GM12878 (cell line): ENCODE data around the gene FIZ1. TPM values are rescaled to one million over a fixed set of nuclear protein-coding genes. Genes with fewer than 3 reads are reported as not detected.

Experiments used
- ATAC-seq: fragments of 200-7000 bp; cut with Tn5 transposase; 3 replicates; pipeline ENCODE4 v1.9.1; 2020; ENCODE audit warnings: mild to moderate bottlenecking, moderate library complexity
- BruUV-seq: library from RNA; stranded (reverse); fragments of 400-500 nt; replicated peaks from 2 replicates; lab custom pipeline; 2021; lab: Mats Ljungman, UMichigan
- CTCF ChIA-PET: fragments of 300-600 bp; sonication (Branson Sonifier 250); formaldehyde crosslinking; extraction: SDS; loops from one replicate; lab custom pipeline; 2021; ENCODE audit warnings: inconsistent platforms; lab: Yijun Ruan, JAX
- POLR2A ChIA-PET: fragments of 350-600 bp; formaldehyde crosslinking; extraction: SDS; loops from one replicate; lab custom pipeline; 2021; ENCODE audit warnings: inconsistent platforms; lab: Charles Lee
- RAD21 ChIA-PET: fragments of 300-600 bp; sonication (Branson Sonifier 250); formaldehyde crosslinking; loops from one replicate; lab custom pipeline; 2023; ENCODE audit warnings: antibody characterized with exemption; ENCODE audit not compliant: unreplicated experiment; lab: Charles Lee
- SMC1A ChIA-PET: fragments of 300-600 bp; sonication (Branson Sonifier 250); formaldehyde crosslinking; loops from one replicate; lab custom pipeline; 2023; ENCODE audit not compliant: unreplicated experiment, uncharacterized antibody; lab: Charles Lee
- DNase-seq: peaks from one replicate; pipeline ENCODE4 v3.0.0-alpha.2; 2011; ENCODE audit warnings: low read depth, low spot score
- FAIRE-seq: peaks from 3 replicates; lab custom pipeline; 2011; peaks lifted over from hg19 to GRCh38; lab: Jason Lieb, UNC
- H2AFZ ChIP-seq: 2 replicates; pipeline ENCODE4 v1.6.0; 2011; ENCODE audit warnings: low read depth, low read length, control low read depth; ENCODE audit not compliant: control insufficient read depth
- H3K27ac ChIP-seq: 2 replicates; pipeline ENCODE4 v1.5.1; 2011; ENCODE audit warnings: control low read depth; ENCODE audit not compliant: control insufficient read depth, insufficient read depth
- H3K27me3 ChIP-seq, 2 experiments: replicated peaks in 1 of 2; 2 replicates each; pipeline versions ENCODE4 v1.6.0 to v1.6.1; 2011; ENCODE audit warnings: low read length in 1 of 2; ENCODE audit not compliant: control insufficient read depth in 2 of 2, insufficient read depth in 2 of 2
- H3K36me3 ChIP-seq, 2 experiments: 2 replicates each; pipeline ENCODE4 v1.5.1; 2011; ENCODE audit warnings: low read length in 1 of 2; ENCODE audit not compliant: control insufficient read depth in 2 of 2, insufficient read depth in 2 of 2
- H3K4me1 ChIP-seq: 2 replicates; pipeline ENCODE4 v1.6.1; 2011; ENCODE audit warnings: mild to moderate bottlenecking, low read length, moderate library complexity, mixed read lengths; ENCODE audit not compliant: control insufficient read depth, insufficient read depth
- H3K4me2 ChIP-seq: 2 replicates; pipeline ENCODE4 v1.6.0; 2011; ENCODE audit warnings: control low read depth; ENCODE audit not compliant: control insufficient read depth, insufficient read depth
- H3K4me3 ChIP-seq: fragments of 200-600 bp; sonication (generic); 2 replicates; pipeline ENCODE4 v1.5.1; 2016
- H3K79me2 ChIP-seq: 2 replicates; pipeline ENCODE4 v1.6.0; 2011; ENCODE audit warnings: low read length; ENCODE audit not compliant: control insufficient read depth, insufficient read depth
- H3K9ac ChIP-seq: 2 replicates; pipeline ENCODE4 v1.8.0; 2011; ENCODE audit warnings: low read length, control low read depth, mixed read lengths; ENCODE audit not compliant: control insufficient read depth, insufficient read depth
- H3K9me3 ChIP-seq: replicated peaks from 3 replicates; pipeline ENCODE4 v1.5.1; 2011; ENCODE audit warnings: mild to moderate bottlenecking, low read length; ENCODE audit not compliant: control insufficient read depth, insufficient read depth
- H4K20me1 ChIP-seq: 2 replicates; pipeline ENCODE4 v1.6.0; 2011; ENCODE audit not compliant: control insufficient read depth, insufficient read depth
- BCL3 ChIP-seq: IDR thresholded peaks from 2 replicates; pipeline ENCODE4 v1.6.1; 2011; ENCODE audit warnings: borderline replicate concordance, low read depth, mild to moderate bottlenecking, moderate library complexity, low read length; ENCODE audit not compliant: insufficient read depth, poor library complexity, severe bottlenecking
- CREM ChIP-seq: IDR thresholded peaks from 2 replicates; pipeline ENCODE4 v1.6.1; 2014; ENCODE audit warnings: antibody characterized with exemption, low read depth
- EED ChIP-seq: sonication (generic); IDR thresholded peaks from 2 replicates; pipeline ENCODE4 v1.6.1; 2016; ENCODE audit warnings: antibody characterized with exemption, low read depth
- ETV6 ChIP-seq, 2 experiments: fragments of 450-650 bp in 1 of 2; IDR thresholded peaks in 1 of 2; conservative IDR thresholded peaks in 1 of 2; 2 replicates each; pipeline ENCODE4 v1.6.1; 2014; ENCODE audit warnings: antibody characterized with exemption in 1 of 2, borderline replicate concordance in 1 of 2, low read depth in 1 of 2, mild to moderate bottlenecking in 1 of 2, moderate library complexity in 1 of 2
- HDGF ChIP-seq: fragments of 450-650 bp; IDR thresholded peaks from 2 replicates; pipeline ENCODE4 v1.6.1; 2016; ENCODE audit warnings: antibody characterized with exemption
- JUND ChIP-seq: IDR thresholded peaks from 2 replicates; pipeline ENCODE4 v1.6.1; 2012; ENCODE audit warnings: low read depth, mild to moderate bottlenecking, low read length, improper control_type of control experiment, moderate library complexity
- MTA2 ChIP-seq: fragments of 450-650 bp; IDR thresholded peaks from 2 replicates; pipeline ENCODE4 v1.6.1; 2016; ENCODE audit warnings: low read depth, mild to moderate bottlenecking, moderate library complexity
- MTA3 ChIP-seq: IDR thresholded peaks from 2 replicates; pipeline ENCODE4 v1.6.1; 2012; ENCODE audit warnings: low read length, inconsistent platforms, borderline replicate concordance
- MYC ChIP-seq: IDR thresholded peaks from 2 replicates; pipeline ENCODE4 v1.6.1; 2011; ENCODE audit warnings: mild to moderate bottlenecking, low read length, moderate library complexity, inconsistent platforms; ENCODE audit not compliant: insufficient read depth, insufficient replicate concordance, insufficient read length, severe bottlenecking
- NR2C2 ChIP-seq: IDR thresholded peaks from 2 replicates; pipeline ENCODE4 v1.6.1; 2011; ENCODE audit warnings: borderline replicate concordance, low read depth; ENCODE audit not compliant: control insufficient read depth, insufficient read length
- SMC3 ChIP-seq: IDR thresholded peaks from 2 replicates; pipeline ENCODE4 v1.6.1; 2011; ENCODE audit warnings: low read length, improper control_type of control experiment, borderline replicate concordance
- SRF ChIP-seq, 2 experiments: IDR thresholded peaks; 2 replicates each; pipeline ENCODE4 v1.6.1; 2011; ENCODE audit warnings: low read depth in 2 of 2, low read length in 2 of 2, mild to moderate bottlenecking in 1 of 2, moderate library complexity in 1 of 2
- SUZ12 ChIP-seq: fragments of 200-600 bp; sonication (generic); IDR thresholded peaks from one replicate; pipeline ENCODE4 v1.6.1; 2018; ENCODE audit warnings: antibody characterized with exemption, mild to moderate bottlenecking; ENCODE audit not compliant: unreplicated experiment
- ZBTB11 ChIP-seq: fragments of 450-650 bp; formaldehyde crosslinking; IDR thresholded peaks from 2 replicates; pipeline ENCODE4 v1.5.0; 2022; ENCODE audit warnings: mild to moderate bottlenecking, missing genetic modification characterization
- ZZZ3 ChIP-seq: IDR thresholded peaks from 2 replicates; pipeline ENCODE4 v1.6.1; 2011; ENCODE audit warnings: low read depth; ENCODE audit not compliant: control insufficient read depth, insufficient read length
- WGBS: methylation state at CpG from one replicate; pipeline ENCODE4 v1.1.6; 2016; ENCODE audit warnings: low lambda C conversion rate; ENCODE audit not compliant: insufficient replicate concordance, insufficient coverage; ENCODE audit errors: missing lambda C conversion rate; 5-methylcytosine and 5-hydroxymethylcytosine counted together
- in situ Hi-C: fragments of 300-500 bp; cut with MboI; formaldehyde crosslinking; loops from 9 replicates; pipeline ENCODE4 v1.14.3; 2018; ENCODE audit warnings: mixed read lengths
- intact Hi-C: fragments of 100-400 bp; cut with micrococcal nuclease; formaldehyde crosslinking; loops from one replicate; pipeline ENCODE4 v1.14.2; 2022; ENCODE audit not compliant: unreplicated experiment
- polyA plus RNA-seq, 11 experiments: library from polyadenylated mRNA; depleted of rRNA in 4 of 11; unstranded in 6 of 11; stranded (reverse) in 5 of 11; fragments of >200 nt; fragmentation: Nextera tagmentation in 4 of 11; fragmentation: Illumina TruSeq in 1 of 11; extraction: Ambion mirVana in 4 of 11; extraction: Trizol in 1 of 11; gene quantifications; 1 replicate in 1 of 11; 2 replicates in 10 of 11; pipeline versions ENCODE4 v1.2.1 to v1.2.3, GENCODE V29; 2011 to 2016; ENCODE audit warnings: inconsistent platforms in 2 of 11, missing spikeins in 2 of 11, low read depth in 1 of 11
- total RNA-seq, 4 experiments: library from RNA; depleted of rRNA in 3 of 4; stranded (reverse); fragments of >200 nt in 3 of 4; fragmentation: Illumina TruSeq in 1 of 4; extraction: Trizol in 1 of 4; gene quantifications; 2 replicates each; pipeline versions ENCODE4 v1.2.1 to v1.2.3, GENCODE V29; 2013 to 2021
- TF ChIP-seq, protein P1 (sequence below): fragments of 450-650 bp; IDR thresholded peaks from 2 replicates; pipeline ENCODE4 v1.6.1; 2017; ENCODE audit warnings: antibody characterized with exemption, mild to moderate bottlenecking, moderate library complexity

Gene FIZ1
- total and polyA plus RNA-seq, 10 of the 15 experiments (the other 5 are each of a cell fraction or from before 2014, with no cell fraction given), result 0.60 to 16.8 (median 4.2) TPM

DNA sequence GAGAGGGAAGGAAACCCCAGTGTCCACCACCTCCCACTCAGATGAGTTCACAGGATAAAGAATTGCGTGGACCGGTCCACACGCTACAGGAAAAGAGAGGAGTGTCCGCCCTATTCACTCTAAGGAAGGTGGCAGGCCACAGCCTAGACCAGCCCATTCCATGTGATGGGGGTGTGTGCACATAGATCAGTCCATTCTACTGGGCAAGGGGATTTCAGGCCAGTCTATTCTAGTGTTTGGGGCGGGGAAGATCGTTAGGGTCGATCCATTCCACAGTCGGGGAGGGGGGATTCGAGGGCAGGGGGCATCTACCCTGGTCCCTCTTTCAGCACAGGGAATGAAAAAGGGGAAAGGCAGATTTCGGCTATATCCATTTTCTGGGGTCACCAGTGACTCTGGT lies 7.8 kb downstream of the FIZ1 start (continued):
- TF ChIP-seq BCL3 (no peak), EED (no peak), CREM (no peak), SMC3 (no peak), ETV6 (conservative IDR thresholded peaks at IDR 0.05 in 1 of 2, IDR thresholded peaks at IDR 0.05 in 1 of 2; ENCODE audit: borderline replicate concordance in 1 of 2, low read depth in 1 of 2) (no peak)

DNA sequence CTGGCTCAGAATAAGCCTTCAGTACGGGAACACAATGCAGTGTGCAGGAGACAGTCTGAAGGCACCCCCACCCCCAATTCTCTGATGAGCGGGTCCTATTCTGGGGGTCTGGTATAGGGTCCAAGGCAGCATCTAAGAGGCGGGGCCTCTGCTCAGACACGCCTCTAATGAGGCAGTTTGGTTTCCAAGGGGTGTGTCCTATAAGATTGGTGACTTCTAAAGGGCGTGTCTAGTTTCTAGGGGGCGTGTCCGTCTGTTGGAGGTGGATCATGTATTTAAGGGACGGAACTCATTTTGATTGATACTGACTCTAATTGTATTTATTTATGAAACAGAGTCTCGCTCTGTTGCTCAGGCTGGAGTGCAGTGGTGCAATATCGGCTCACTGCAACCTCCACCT lies 8.7 kb downstream of the FIZ1 start:
- 90% methylated on average over 10 of the region's 10 CpGs for WGBS
- Histone ChIP-seq H3K27ac (no peak overlapping the region), H3K27me3 (no peaks in the 10 kb centered on the region), H2AFZ (no peak overlapping the region), H3K36me3 (peaks cover 0 to 7% of the 10 kb centered on the region in 2 experiments; a peak in 1 of 4 replicates), H3K4me3 (no peak overlapping the region), H3K9ac (no peak overlapping the region), H3K4me2 (no peak overlapping the region), H3K4me1 (peaks cover 5% of the 10 kb centered on the region), H3K9me3 (peaks cover 2% of the 10 kb centered on the region; the same call in 2 of the 3 replicates), H3K79me2 (no peaks in the 10 kb centered on the region), H4K20me1 (no peaks in the 10 kb centered on the region)
- no peak for FAIRE-seq
- ChIA-PET SMC1A (no interaction called here), RAD21 (no interaction called here), CTCF (no interaction called here), POLR2A (no interaction called here)
- in situ Hi-C loops, result no loop called here
- BruUV-seq, result no TSS peak
- intact Hi-C loops, result no loop called here
- no peak for DNase-seq
- ATAC-seq, result no peak
- TF ChIP-seq MYC (no peak), MTA2 (no peak), SUZ12 (no peak), ZZZ3 (no peak), SRF (IDR thresholded peaks at IDR 0.05; ENCODE audit: low read depth in 2 of 2, low read length in 2 of 2) (no peak), MTA3 (no peak), ZBTB11 (CRISPR knock-in tag) (no peak), NR2C2 (no peak), JUND (no peak), HDGF (no peak)
- TF ChIP-seq, protein P1, sequence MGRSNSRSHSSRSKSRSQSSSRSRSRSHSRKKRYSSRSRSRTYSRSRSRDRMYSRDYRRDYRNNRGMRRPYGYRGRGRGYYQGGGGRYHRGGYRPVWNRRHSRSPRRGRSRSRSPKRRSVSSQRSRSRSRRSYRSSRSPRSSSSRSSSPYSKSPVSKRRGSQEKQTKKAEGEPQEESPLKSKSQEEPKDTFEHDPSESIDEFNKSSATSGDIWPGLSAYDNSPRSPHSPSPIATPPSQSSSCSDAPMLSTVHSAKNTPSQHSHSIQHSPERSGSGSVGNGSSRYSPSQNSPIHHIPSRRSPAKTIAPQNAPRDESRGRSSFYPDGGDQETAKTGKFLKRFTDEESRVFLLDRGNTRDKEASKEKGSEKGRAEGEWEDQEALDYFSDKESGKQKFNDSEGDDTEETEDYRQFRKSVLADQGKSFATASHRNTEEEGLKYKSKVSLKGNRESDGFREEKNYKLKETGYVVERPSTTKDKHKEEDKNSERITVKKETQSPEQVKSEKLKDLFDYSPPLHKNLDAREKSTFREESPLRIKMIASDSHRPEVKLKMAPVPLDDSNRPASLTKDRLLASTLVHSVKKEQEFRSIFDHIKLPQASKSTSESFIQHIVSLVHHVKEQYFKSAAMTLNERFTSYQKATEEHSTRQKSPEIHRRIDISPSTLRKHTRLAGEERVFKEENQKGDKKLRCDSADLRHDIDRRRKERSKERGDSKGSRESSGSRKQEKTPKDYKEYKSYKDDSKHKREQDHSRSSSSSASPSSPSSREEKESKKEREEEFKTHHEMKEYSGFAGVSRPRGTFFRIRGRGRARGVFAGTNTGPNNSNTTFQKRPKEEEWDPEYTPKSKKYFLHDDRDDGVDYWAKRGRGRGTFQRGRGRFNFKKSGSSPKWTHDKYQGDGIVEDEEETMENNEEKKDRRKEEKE, result no peak
